IPS-18a (cell line): ENCODE measurements around the gene PPP1R13L.
"Not testable (repeated sequence)": the region's sequence is repeated elsewhere in the genome, so short reads cannot be mapped to it uniquely, and the experiment has no call there.

ENCODE experiments used
- H3K27ac ChIP-seq: one replicate; pipeline ENCODE4 v1.5.1; 2013; ENCODE audit warnings: low read length
- H3K27me3 ChIP-seq: one replicate; pipeline ENCODE4 v1.6.1; 2013; ENCODE audit warnings: mild to moderate bottlenecking, low read length; ENCODE audit not compliant: control insufficient read depth, insufficient read depth
- H3K36me3 ChIP-seq: one replicate; pipeline ENCODE4 v1.6.1; 2013; ENCODE audit warnings: low read depth, low read length; ENCODE audit not compliant: control insufficient read depth
- H3K4me1 ChIP-seq: one replicate; pipeline ENCODE4 v1.6.1; 2013; ENCODE audit warnings: low read depth, low read length; ENCODE audit not compliant: control insufficient read depth
- H3K4me3 ChIP-seq: one replicate; pipeline ENCODE4 v1.5.1; 2013; ENCODE audit warnings: low read length
- H3K9ac ChIP-seq: one replicate; pipeline ENCODE4 v1.6.1; 2013; ENCODE audit warnings: mild to moderate bottlenecking, low read length, moderate library complexity
- H3K9me3 ChIP-seq: one replicate; pipeline ENCODE4 v1.6.1; 2013; ENCODE audit warnings: low read depth, low read length; ENCODE audit not compliant: control insufficient read depth

PPP1R13L gene

GRCh38 chr19:45414468-45414867, 9.6 kb upstream of the PPP1R13L start:
- Histone ChIP-seq H3K9me3 (no peaks in the 10 kb centered on the region), H3K27me3 (no peaks in the 10 kb centered on the region), H3K4me3 (no peak overlapping the region), H3K36me3 (peaks cover 32% of the 10 kb centered on the region), H3K4me1 (no peaks in the 10 kb centered on the region), H3K27ac (no peak overlapping the region), H3K9ac (no peak overlapping the region)

- Histone ChIP-seq H3K4me3 (no peak overlapping the region), H3K27me3 (no peaks in the 10 kb centered on the region), H3K9me3 (no peaks in the 10 kb centered on the region), H3K36me3 (peaks cover 30% of the 10 kb centered on the region), H3K4me1 (no peaks in the 10 kb centered on the region), H3K27ac (no peak overlapping the region), H3K9ac (no peak overlapping the region)
These were observed 8.6 kb upstream of the PPP1R13L start for GRCh38 chr19:45413497-45413896.

DNA sequence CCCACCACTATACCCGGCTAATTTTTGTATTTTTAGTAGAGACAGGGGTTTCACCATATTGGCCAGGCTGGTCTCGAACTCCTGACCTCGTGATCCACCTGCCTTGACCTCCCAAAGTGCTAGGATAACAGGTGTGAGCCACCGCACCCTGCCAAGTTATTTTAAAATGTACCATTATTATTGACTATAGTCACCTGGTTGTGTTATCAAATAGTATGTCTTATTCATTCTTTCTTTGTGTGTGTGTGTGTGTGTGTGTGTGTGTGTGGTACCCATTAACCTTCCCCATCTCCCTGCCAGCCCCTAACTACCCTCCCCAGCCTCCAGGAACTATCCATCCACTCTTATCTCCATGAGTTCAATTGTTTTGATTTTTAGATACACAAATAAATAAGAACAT, 5.5 kb upstream of the PPP1R13L start:
- not testable (repeated sequence) for H3K9me3 ChIP-seq, H3K4me3 ChIP-seq

DNA sequence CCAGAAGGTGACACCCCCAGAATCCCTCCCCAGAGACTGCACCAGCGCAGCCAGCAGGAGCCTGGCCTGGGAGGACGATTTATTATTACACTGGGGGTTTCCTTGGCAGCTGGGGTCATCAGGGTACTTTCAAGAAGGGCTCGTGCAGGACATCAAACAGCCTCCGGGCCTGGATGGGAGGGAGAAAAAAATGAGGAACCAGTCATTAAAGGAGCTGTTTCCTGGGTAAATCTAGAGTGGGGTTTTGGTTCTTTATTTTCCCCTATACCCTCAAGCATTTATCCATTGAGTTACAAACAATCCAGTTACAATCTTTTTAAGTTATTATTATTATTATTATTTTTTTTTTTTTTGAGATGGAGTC, 4.7 kb upstream of the PPP1R13L start:
- Histone ChIP-seq H3K4me1 (peaks cover 5% of the 10 kb centered on the region), H3K27ac (no peak overlapping the region), H3K36me3 (peaks cover 22% of the 10 kb centered on the region), H3K9ac (no peak overlapping the region), H3K9me3 (no peaks in the 10 kb centered on the region), H3K4me3 (no peak overlapping the region), H3K27me3 (peaks cover 3% of the 10 kb centered on the region)

More for the DNA sequence above, 5.5 kb upstream of the PPP1R13L start:
- H3K4me1 ChIP-seq, H3K27ac ChIP-seq, H3K27me3 ChIP-seq, H3K9ac ChIP-seq: not testable (repeated sequence)
- peaks cover 22% of the 10 kb centered on the region for H3K36me3 ChIP-seq

- Histone ChIP-seq H3K9me3 (no peaks in the 10 kb centered on the region), H3K4me1 (peaks cover 5% of the 10 kb centered on the region), H3K4me3 (no peak overlapping the region), H3K36me3 (peaks cover 19% of the 10 kb centered on the region), H3K9ac (no peak overlapping the region), H3K27ac (no peak overlapping the region), H3K27me3 (peaks cover 9% of the 10 kb centered on the region)
These were observed 4.1 kb upstream of the PPP1R13L start for GRCh38 chr19:45408830-45409556.

DNA sequence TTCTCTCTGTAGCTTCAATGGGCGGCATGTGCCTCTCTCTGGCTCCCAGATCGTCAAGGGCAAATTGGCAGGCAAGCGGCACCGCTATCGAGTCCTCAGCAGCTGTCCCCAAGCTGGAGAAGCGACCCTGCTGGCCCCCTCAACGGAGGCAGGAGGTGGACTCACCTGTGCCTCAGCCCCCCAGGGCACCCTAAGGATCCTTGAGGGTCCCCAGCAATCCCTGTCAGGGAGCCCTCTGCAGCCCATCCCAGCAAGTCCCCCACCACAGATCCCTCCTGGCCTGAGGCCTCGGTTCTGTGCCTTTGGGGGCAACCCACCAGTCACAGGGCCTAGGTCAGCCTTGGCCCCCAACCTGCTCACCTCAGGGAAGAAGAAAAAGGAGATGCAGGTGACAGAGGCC, 3.3 kb upstream of the PPP1R13L start:
- H3K9ac ChIP-seq, result no peak overlapping the region
- H3K36me3 ChIP-seq, result peaks cover 13% of the 10 kb centered on the region
- H3K4me3 ChIP-seq, result no peak overlapping the region
- no peaks in the 10 kb centered on the region for H3K9me3 ChIP-seq
- H3K4me1 ChIP-seq, result peaks cover 5% of the 10 kb centered on the region
- peaks cover 17% of the 10 kb centered on the region for H3K27me3 ChIP-seq
- H3K27ac ChIP-seq, result no peak overlapping the region

GRCh38 chr19:45407585-45407984, 2.7 kb upstream of the PPP1R13L start:
- peak overlapping the region; percentile 97 for H3K9ac ChIP-seq

DNA sequence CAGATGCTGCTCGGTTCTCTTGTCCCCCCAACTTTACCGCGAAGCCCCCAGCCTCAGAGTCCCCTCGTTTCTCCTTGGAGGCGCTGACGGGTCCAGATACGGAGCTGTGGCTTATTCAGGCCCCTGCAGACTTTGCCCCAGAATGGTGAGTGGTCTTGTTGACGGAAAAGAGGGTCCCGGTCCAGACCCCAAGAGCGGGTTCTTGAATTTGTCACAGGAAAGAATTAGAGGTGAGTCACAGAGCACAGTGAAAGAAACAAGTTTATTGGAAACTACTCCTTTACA, 2.2 kb upstream of the PPP1R13L start:
- Histone ChIP-seq H3K27ac (peak overlapping the region; percentile 99), H3K27me3 (peaks cover 27% of the 10 kb centered on the region), H3K36me3 (peaks cover 10% of the 10 kb centered on the region), H3K9ac (peak overlapping the region; percentile 97), H3K4me1 (peaks cover 5% of the 10 kb centered on the region), H3K4me3 (peak overlapping the region; percentile 90), H3K9me3 (no peaks in the 10 kb centered on the region)

More at GRCh38 chr19:45407585-45407984, 2.7 kb upstream of the PPP1R13L start:
- not testable (repeated sequence) for H3K4me1 ChIP-seq, H3K27ac ChIP-seq, H3K36me3 ChIP-seq, H3K9me3 ChIP-seq
- Histone ChIP-seq H3K27me3 (peaks cover 23% of the 10 kb centered on the region), H3K4me3 (peak overlapping the region; percentile 90)

DNA sequence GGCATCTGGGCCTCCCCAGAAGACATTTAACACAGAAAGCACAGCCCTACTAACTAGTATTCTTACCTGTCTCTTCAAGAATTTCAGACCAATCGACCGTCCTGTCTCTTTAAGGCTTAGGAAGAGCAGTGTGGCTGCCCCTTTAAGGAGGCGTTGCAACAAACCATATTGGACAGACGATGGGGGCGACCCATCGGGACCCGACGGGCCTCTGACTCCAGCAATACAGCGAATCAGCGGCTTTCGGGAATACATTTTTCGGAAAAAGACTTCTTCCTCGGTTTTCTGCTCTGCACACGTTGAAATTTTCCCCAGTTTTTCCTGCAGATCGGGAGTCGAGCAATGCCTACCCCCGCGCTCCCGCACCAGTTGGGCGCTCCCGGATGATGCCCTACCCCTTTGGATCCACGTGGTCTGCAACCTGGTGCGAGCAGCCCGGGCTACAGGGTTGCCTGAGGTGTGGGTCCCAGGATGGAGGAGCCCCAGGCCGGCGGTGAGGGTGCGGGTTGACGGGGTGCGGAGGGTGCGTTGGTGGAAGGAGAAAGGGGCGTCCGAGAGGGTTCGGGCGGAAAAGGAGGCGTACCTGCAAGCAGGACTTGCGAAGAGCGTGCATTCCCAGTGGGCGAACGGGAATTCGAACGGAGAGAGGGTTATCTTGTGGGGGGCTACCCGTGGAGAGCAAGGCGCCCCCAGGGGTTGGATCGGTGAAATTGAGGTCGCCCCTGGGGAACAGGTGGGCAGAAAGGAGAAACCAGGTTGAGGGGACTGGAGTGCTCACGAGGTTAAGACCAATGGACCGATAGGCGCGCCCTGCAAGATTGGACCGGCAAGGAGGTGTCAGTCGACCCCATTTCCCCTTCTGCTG, 1.6 kb upstream of the PPP1R13L start, which contains the start of gene POLR1G:
POLR1G (plus strand) TSS at position 419 of the 865 bp plus-strand sequence; CDS start at position 472, 53 bp downstream.
- no peaks in the 10 kb centered on the region for H3K9me3 ChIP-seq
- H3K36me3 ChIP-seq, result peaks cover 10% of the 10 kb centered on the region
- H3K4me3 ChIP-seq, result peak within 1 kb of the TSS; percentile 90
- H3K27ac ChIP-seq, result peak within 1 kb of the TSS; percentile 99
- H3K4me1 ChIP-seq, result peaks cover 5% of the 10 kb centered on the region
- H3K27me3 ChIP-seq, result peaks cover 32% of the 10 kb centered on the region
- peak within 1 kb of the TSS; percentile 97 for H3K9ac ChIP-seq

DNA sequence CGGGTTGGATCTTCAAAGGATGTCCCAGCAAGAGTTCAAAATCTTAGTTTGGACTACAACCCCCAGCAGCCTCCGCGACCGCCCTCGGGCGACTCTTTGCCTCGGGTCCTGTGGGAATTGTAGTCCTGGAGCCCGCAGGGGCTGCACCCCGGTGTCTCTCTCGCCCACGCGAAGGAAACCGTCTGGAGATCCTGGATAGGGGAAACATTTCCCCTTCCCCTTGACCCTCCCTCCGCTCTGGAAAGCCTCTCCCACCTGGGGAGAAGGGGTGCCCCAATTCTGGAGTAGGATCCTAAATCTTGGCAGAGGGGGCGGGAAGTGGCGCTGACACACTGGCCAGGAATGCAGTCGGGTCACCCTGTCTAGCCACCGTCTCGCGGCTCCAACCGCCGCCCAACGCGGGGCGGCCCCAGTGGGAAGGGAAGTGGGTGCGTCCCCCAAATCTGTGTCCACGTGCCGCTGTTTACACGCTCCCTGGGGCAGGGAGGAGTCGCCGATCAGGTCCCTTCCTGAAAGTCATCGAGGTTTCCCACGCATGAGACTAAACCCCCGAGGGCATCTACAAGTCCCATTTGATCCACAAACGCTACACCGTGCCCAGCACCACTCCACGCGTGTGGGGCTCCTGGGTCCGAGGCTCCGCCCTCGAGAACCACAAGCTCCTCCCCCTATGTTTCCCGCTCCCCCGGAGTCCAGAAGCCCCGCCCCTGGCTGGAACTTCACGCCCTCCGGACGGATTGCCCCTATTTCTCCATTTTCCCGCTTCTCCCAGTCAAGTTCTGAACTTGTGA, 761 bp upstream of the PPP1R13L start:
- Histone ChIP-seq H3K36me3 (peaks cover 4% of the 10 kb centered on the region), H3K9me3 (no peaks in the 10 kb centered on the region), H3K27ac (peak overlapping the region; percentile 99), H3K27me3 (peaks cover 32% of the 10 kb centered on the region), H3K9ac (peak overlapping the region; percentile 97), H3K4me3 (peak overlapping the region; percentile 90), H3K4me1 (peaks cover 5% of the 10 kb centered on the region)

- Histone ChIP-seq H3K4me3 (peak overlapping the region; percentile 90), H3K9me3 (no peaks in the 10 kb centered on the region), H3K4me1 (peaks cover 5% of the 10 kb centered on the region), H3K27me3 (peaks cover 32% of the 10 kb centered on the region), H3K9ac (peak overlapping the region; percentile 8), H3K27ac (no peak overlapping the region), H3K36me3 (no peaks in the 10 kb centered on the region)
These were observed 900 bp downstream of the PPP1R13L start for GRCh38 chr19:45403781-45404556.
